ENCODE results near the gene MBD3.

MBD3 gene

DNA sequence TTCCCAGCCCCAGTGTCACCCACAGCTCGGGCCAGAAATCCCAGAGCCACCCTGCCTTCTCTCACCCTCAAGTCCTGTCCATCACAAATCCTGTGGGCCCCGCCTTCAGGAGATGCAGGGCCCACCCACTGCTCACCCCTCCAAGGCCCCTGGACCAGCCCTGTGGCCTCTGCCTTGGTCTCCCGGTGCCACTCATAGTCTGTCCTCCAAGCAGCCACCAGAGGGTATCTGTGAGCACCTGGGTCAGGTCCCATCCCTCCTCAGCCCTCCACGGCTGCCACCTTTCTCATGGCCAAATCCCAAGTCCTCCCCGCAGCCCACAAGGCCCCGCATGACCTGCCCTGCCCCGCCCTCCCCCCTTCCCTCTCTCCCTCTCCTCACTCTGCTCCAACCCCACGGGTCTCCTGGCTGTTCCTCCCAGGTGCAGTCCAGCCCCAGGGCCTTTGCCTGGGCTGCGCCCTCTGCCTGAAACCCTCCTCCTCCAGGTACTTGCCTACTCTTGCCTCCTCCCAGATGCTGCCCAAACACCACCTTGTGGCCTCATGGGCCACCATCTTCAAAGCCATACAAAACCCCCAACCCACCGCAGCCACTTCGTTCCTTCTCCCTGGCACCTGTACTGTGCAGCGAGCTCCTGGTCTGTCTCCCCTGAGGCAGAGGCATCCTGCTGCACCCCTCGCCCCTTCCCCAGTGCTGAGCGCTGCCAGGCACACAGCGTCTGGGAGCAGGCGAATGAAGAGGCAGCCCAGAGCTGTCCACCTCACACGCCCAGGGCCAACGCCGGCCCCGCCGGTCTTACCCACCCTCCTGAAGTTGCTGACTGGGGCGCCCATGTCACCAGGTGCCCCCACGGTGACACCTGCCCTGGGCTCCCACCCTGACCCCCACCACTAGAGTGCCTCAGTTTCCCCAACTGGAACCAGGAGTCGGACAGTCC, 25.8 kb upstream of the MBD3 start:
- DNase-seq, result peak; percentile 21

DNA sequence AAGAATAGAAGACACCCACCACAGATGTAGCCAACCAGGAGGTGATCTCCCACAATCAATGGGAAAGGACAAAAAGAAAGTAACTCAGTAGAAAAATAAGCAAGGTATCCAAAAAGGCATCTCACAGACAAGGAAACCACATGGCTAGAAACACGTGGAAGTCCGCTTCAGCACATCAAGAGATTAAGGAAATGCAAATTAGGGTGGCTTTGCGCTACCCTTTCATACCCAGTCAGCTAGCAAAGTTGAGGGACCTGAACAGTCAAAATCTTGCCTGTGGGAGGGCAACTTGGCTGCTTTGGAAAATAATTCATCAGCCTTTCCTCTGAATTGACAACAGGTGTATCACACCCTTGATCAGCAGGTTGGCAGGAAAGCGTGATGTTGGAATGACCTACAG, 24.2 kb upstream of the MBD3 start:
- DNase-seq, result no peak

DNA sequence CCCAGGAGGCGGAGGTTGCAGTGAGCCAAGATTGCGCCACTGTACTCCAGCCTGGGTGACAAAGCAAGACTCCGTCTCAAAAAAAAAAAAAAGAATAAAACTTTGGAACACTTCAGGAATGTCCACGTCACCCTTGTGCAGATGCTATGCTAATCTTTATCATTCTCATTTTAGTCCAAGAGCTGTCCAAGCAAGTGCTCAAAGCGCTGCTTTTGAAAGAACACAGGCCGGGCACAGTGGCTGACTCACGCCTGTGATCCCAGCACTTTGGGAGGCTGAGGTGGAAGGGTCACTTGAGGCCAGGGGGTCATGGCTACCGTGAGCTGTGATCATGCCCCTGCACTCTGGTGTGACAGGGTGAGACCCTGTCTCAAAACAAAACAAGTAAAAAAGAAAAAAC, 23.7 kb upstream of the MBD3 start:
- no peak for DNase-seq

DNA sequence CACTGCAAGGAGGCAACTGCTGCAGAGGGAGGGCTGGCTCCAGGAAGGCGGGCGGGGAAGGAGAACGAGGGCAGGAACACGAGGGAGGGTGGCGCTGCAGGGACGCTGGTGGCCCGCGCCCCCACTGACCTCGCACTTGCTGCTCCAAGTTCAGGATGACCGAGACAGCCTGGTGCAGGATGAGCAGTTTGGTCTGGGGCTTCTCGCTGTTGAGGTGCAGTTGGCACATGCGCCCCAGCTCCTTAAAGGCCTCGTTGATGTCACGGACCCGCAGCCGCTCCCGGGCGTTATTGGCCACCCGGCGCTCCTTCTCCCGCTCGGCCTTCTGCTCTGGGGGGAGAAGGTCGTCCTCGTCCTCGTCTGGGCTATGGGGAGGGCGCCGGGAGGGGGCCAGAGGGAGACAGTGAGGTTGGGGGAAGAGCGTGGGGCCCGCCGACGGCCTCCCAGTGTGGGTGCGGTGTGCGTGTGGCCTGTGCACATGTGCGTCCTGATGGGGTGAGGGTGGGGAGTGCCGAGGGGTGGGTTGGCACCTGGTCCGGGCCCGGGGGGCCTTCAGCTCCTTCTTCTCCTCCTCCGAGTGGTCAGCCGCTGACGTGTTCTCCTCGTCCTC, 22.6 kb upstream of the MBD3 start:
- DNase-seq, result no peak

DNA sequence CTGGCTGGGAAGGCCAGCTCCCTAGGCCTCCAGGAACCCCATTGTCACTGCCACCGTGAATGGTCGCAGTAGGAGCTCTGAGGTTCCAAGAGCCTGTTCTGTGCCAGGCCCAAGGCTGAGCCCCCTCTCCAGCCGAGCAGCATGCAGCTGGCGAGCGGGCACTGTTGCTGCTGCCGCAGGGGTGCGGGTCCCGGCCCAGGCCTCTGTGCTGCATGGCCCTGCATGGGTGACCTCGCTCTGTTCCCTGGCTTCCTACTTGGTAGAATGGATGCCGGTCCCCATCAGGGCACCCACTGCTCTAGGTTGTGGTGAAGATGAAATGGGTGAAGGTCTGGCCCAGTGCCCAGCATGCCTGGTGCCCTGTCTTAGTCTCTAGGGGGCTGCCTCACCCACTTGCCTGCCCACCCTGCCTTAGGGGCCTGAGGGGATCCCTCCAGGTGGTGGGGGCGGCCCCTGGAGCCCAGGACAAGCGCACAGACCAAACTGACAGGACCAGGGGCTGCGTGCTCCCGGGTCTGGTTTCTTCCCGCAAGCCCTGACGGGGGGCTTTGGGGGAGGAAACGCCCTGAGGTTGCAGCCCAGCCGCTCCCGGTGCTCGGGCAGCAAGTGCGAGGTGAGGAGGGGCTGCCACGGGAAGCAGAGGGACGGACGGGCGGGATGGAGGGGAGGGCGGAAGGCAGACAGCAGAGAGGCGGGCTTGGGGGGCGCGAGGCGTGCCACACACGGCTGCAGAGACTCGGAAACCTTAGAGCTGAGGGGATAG, 21.3 kb upstream of the MBD3 start:
- DNase-seq, result no peak

DNA sequence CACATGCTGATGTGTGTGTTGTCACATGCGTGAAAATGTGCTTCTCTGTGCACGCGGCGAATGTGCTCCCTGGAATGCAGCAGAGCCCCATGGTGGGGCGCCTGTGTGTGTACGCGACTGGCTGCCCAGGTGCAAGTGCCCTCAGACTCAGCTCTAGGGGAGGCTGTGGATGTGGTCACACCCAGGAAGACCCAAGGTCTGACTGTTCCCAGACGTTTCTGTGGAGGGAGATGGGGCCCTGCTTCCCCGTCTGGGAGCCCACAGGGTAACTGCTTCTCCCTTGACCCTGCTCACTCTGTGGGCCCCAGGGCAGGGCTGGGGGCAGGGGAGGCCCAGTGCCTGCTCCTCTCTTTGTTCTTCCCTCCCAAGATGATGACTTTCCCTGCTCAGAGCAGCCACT, 20.5 kb upstream of the MBD3 start:
- no peak for DNase-seq

DNA sequence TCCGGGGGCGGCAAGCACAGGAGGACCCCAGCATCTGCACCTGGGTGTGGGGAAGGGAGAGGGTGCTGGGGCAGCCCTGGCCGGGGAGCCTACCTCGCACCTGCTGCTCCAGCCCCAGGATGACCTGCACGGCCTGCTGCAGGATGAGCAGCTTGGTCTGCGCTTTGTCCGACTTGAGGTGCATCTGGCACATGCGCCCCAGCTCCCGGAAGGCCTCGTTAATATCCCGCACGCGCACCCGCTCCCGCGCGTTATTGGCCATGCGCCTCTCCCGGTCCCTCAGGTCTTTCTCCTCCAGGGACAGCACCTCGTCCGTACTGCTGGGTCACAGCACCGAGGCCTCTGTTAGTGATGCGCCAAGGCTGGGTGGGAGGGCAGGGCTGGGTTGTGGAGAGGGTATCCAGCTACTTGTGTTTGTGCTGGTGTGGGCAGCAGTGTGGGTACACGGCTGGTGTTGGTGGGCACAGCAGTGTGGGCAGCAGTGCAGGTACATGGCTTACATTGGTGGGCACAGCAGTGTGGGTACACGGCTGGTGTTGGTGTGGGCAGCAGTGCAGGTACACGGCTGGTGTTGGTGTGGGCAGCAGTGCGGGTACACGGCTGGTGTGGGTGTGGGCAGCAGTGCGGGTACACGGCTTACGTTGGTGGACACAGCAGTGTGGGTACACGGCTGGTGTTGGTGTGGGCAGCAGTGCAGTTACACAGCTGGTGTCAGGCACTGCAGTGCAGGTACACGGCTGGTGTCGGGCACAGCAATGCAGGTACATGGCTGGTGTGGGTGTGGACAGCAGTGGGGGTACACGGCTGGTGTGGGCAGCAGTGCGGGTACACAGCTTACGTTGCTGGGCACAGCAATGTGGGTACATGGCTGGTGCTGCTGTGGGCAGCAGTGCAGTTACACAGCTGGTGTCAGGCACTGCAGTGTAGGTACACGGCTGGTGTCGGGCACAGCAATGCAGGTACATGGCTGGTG, 19.7 kb upstream of the MBD3 start:
- no peak for DNase-seq

DNA sequence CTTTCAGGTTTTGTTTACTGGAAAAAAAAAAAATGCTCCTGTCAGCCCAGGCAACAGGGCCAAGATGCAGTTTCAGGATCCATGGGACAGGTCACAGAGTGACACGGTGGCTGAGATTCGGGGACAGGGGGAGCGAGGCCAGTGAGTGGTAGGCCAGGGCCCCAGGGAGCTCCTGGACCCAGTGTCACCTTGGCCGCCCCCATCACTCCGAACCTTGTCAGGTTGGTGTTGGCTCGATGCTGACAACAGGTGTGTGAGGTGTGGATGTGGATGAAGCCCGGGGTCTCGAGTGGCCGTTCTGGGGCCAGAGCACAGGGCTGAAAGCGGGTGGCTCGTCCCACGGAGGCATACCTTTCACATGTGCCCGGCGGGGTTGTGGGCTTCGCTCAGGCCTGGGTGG, 18.7 kb upstream of the MBD3 start:
- no peak for DNase-seq

DNA sequence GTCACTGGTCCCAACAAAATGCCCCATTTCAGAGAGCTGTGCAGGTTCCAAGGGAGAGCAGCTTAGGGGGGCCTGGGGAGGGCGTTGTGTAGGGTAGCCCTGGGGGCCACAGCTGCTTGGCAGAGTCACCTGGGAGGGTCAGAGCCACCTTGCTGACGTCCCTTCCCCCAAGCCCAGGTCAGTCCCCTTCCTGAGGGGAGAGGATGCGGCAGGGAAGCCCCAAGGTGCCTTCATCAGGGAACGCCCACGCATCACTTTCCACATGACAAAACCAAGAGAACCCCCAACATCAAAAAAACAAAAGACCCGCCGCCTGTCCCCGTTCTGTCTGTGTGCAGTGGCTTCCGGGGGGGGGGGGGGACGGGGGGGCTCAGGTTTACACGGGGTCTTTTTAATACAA, 17.9 kb upstream of the MBD3 start:
- no peak for DNase-seq

DNA sequence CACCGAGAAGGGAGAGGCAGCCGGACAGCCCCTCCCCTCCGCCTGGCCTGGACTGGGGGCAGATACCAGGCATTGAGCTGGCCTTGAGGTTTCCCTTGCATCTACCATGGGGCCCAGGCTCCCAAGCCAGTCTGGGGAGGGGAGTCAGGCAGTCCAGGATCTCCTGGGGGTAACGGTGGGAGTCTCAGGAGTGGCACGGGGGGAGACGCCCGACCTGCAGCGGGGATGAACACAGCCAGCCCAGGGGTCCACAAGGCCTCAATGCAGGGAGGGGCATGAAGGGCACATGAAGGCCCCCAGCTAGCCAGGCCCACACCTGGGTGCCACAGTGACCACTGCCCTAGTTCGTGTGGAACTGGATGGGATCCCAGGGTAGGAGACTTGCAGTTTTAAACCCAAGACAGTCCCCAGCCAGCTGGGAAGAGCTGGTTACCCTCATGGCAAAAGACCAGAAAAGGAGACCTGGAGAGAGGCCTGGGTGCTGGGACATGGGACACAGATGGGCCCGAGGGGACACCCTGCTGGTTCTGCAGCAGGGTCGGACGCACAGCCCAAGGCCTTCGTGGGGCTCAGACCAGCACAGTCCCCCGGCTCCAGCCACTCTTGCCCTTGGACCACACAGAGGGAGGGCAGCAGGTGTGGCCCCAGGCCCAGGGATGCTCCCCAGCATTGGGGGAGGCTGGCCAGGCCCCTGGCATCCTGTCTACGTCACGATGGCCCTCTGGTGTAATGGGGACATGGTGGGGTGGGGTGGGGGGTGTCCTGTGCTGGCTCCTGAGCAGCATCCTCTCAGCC, 17.2 kb upstream of the MBD3 start:
- no peak for DNase-seq

DNA sequence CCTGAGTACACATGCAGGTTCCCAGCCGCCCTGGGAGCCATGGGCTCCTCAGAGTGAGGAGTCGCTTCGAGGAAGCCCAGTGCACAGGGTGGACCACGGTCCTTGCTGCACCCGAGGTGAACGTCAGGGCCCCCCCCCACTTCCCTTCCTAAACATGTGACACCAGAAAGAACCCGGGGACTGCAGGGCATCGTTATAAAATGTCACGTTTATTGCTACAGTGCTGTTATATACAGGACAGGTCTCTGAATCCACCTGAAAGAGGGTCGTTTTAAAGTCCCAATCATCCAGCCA, 16.4 kb upstream of the MBD3 start:
- no peak for DNase-seq

DNA sequence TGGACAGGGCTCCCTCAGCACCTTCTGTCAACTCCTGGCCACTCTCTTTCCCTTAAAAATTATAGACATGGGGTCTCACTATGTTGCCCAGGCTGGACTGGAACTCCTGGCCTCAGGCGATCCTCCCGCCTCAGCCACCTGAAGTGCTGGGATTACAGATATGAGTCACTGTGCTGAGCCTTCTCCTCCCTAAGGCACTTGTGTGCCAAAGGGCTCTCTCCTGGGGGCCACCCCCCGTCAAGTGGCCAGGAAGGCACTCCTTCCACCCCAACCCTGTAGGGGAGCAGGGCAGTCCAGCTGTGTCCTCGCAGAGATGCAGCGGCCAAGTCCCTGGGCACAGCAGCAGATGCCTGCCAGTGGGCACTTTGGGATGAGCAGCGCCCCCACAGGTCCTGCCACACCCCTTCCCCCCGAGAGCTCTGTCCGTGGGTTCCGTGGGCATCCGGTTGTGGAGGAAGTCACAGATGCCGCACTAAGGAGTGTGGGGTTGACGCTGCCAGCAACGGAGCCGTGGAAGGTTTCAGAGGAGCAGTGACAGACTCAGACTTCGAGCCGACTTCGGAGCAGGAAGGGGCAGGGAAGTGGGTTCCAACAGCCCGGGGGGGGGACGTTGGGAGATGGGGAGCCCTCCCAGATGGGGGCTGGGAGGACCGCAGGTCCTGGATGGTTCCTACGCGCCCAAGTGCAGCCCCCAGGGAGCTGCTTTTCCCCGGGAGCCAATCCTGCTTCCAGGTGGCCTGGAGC, 15.9 kb upstream of the MBD3 start:
- DNase-seq, result peak; percentile 29

DNA sequence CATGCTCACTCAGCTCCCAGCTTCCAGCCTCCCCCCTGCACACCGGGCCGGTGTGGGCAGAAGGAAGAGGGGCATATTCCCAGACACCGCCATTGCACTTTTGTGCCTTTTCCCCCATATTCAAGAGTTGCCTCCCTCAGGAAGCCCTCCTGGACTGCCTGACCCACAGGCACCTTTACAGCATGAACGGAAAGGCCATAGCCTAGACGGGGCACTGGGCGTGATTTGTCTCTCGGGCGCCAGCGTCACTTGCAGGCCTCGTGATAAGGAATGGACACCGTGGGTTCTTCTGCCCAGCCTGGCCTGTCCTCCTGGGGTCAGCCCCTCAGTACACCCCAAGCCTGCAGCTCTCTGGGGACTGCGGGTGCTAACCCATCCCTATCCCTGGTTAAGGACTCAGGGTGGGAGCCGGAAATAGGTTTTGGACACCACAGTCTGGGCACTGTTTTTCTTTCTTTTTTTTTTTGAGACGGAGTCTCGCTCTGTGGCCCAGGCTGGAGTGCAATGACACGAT, 13.5 kb upstream of the MBD3 start:
- DNase-seq, result no peak

DNA sequence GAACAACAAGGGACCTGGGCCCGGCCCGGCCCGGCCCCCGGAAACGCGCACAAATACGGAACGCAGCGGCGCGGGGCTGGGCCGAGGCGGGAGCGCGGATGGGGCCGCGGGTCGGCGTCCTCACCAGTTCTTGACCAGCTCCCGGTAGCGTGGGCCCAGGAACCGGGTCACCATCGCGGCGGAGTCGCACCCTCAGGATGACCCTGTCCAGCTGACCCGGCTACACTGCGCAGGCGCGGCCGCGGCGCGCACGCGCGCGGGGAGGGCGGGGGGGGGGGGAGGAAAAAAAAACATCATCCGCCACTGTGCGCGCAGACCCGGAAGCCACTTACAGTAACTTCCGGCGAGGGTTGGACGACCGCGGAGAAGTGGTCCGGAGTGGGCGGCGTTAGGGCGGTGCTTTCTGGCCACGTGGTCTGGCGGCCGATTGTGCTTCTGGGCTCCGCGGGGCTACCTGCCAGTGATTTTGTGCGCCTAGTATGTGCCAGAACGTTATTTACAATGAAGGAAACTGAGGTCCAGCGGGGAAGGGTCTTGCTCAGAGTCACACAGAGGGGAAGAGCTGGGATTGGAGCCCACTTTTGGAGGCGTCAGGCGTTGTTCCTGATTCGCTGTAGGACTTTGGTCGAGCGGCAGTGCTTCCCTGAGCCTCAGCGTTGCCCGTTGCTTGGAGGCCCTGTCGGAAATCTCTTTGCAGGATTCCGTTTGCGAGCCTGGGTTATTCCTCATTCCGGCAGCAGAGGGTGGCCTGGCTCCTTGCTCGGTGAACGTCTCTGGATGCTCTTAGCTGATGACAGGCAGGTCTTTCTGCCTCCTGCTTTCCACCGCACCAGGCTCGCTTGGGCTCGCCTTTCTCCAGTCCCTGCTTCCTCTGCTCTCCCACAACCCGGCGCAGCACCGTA, 12.8 kb upstream of the MBD3 start, which contains the start of gene UQCR11:
UQCR11 (minus strand) TSS at position 227 of the 902 bp plus-strand sequence; CDS start at position 174, 53 bp downstream.
- peak; percentile 94 for DNase-seq

DNA sequence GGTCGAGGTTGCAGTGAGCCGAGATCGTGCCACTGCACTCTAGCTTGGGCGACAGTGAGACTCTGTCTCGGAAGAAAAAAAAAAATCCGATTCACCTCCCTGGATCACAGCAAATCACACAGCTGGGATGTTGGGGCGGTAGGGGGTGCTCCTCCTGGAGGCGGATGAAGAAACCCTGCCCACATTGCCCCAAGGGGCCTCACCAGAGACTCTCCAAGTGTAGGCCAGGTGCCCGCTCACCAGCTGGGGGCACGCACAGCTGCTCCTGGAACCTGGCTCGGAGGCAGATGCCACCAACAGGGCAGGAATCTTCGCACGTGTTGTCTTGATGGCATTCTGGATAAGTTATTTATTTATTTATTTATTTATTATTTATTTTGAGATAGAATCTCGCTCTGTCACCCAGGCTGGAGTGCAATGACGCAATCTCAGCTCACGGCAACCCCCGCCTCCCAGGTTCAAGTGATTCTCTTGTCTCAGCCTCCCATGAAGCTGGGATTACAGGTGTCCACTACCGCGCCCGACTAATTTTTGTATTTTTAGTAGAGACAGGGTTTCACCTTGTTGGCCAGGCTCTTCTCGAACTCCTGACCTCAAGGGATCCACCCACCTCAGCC, 9.5 kb upstream of the MBD3 start:
- DNase-seq, result no peak

DNA sequence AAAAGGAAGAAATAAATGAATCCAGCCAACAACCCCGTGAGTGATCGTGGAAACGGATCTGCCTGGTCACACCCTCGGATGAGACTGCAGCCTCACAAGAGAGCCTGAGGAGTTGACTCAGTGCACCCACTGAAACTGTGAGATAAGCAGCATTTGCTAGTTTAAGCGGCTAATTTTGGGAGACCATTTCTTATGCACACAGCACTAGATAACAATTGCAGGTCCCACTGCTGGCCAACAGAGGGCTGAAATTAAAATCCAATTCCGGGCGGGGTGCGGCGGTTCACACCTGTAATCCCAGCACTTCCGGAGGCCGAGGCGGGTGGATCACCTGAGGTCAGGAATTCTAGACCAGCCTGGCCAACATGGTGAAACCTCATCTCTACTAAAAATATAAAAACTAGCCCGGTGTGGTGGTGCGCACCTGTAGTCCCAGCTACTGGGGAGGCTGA, 9.0 kb upstream of the MBD3 start:
- no peak for DNase-seq

DNA sequence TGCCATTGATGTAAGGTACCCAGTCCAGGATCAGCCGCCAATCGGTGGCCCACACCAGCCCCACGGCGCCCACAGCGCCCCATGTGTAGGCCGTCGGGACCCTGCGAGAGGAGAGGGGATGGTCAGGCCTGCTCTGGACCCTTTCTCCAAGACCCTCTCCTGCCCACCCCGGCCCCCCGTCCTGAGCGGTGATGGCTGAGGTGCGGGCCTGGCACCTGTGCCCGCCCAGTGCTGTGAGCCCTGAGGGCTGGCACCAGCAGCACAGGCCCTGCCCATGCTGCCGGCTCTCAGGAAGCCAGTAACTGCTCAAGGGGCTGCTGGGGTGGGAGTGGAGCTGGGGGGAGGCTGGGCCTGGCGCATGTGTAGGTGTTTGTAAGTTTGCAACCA, 6.8 kb upstream of the MBD3 start:
- no peak for DNase-seq

DNA sequence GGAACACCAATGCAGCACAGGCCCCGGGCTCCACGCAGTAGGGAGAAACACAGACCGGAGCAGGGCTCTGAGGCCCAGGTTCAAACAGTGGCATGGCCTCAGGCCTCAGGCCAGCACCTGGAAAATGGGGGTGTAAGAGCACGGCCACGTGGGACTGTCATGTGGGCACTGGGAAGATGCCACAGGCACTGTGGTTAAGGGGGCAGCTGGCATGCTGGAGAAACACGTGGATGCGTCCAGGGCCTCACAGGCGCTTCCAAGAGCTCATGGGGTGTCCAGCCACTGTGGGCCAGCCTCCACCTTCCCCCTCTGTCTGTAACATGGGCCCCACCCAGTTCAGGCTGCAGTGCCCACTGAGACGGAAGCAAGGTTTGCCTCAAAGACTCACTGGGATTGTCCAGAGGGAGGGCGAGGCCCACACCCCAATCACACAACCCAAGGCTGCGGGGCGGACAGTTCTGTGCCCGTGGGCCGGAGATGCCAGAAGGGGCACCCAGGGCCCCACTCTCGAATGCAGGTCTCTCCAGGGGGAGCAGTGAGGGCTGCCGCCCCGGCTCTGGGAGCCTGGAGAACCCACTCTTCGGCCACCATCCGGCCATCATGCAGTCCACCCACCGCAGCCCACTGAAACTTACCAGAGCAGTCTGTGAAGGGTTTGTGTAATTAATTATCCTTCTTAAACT, 6.3 kb upstream of the MBD3 start:
- DNase-seq, result no peak

DNA sequence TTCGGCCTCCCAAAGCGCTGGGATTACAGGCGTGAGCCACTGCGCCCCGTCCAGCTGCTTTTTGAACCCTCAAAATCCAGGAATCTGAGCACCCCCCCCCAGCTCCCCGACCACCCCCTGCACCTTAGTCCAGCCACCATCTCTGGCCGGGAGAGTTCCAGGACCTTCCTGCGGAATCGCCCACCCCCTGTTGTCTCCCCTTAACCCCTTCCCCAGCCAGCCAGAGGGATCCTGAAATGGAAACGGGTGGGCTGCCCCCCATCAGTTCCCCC, 772 bp upstream of the MBD3 start:
- DNase-seq, result no peak
